Ramos (cell line): ENCODE results near the gene ST6GAL1.

Experiments used
- in situ Hi-C: fragments of 300-500 bp; cut with MboI; formaldehyde crosslinking; loops from one replicate; pipeline ENCODE4 v1.14.3; 2022; ENCODE audit warnings: low sequenced_read_pairs; ENCODE audit not compliant: unreplicated experiment

The ST6GAL1 gene

GRCh38 chr3:186990277-186990676, 60.0 kb downstream of the ST6GAL1 start:
- in situ Hi-C loops: loop anchor here (10.0 kb wide), 1 partner anchor 75 kb away; no protein-coding TSS in a partner anchor

GRCh38 chr3:186990878-186991308, 60.6 kb downstream of the ST6GAL1 start:
- in situ Hi-C loops: loop anchor here (10.0 kb wide), 1 partner anchor 74 kb away; no protein-coding TSS in a partner anchor

- in situ Hi-C loops: loop anchor here (10.0 kb wide), 1 partner anchor 73 kb away; no protein-coding TSS in a partner anchor
These were observed 61.1 kb downstream of the ST6GAL1 start for GRCh38 chr3:186991470-186991869.

GRCh38 chr3:186992096-186992495, 61.8 kb downstream of the ST6GAL1 start:
- in situ Hi-C loops: loop anchor here (10.0 kb wide), 1 partner anchor 73 kb away; no protein-coding TSS in a partner anchor

- in situ Hi-C loops: loop anchor here (10.0 kb wide), 1 partner anchor 72 kb away; no protein-coding TSS in a partner anchor
These were observed 63.0 kb downstream of the ST6GAL1 start for GRCh38 chr3:186993210-186993782.

GRCh38 chr3:186994000-186994955, 64.0 kb downstream of the ST6GAL1 start:
- in situ Hi-C loops: loop anchor here (10.0 kb wide), 1 partner anchor 71 kb away; no protein-coding TSS in a partner anchor

GRCh38 chr3:186996356-186996755, 66.0 kb downstream of the ST6GAL1 start:
- in situ Hi-C loops: loop anchor here (10.0 kb wide), 1 partner anchor 68 kb away; no protein-coding TSS in a partner anchor

GRCh38 chr3:186997061-186997460, 66.7 kb downstream of the ST6GAL1 start:
- in situ Hi-C loops: loop anchor here (10.0 kb wide), 1 partner anchor 68 kb away; no protein-coding TSS in a partner anchor

- in situ Hi-C loops: loop anchor here (10.0 kb wide), 1 partner anchor 67 kb away; no protein-coding TSS in a partner anchor
These were observed 67.2 kb downstream of the ST6GAL1 start for GRCh38 chr3:186997473-186997939.

GRCh38 chr3:186998937-186999368, 68.6 kb downstream of the ST6GAL1 start:
- in situ Hi-C loops: loop anchor here (10.0 kb wide), 1 partner anchor 66 kb away; no protein-coding TSS in a partner anchor

- in situ Hi-C loops: loop anchor here (25.0 kb wide), 1 partner anchor 962 kb away; no protein-coding TSS in a partner anchor
These were observed 70.4 kb downstream of the ST6GAL1 start for GRCh38 chr3:187000711-187001151.

GRCh38 chr3:187002915-187003314, 72.6 kb downstream of the ST6GAL1 start:
- in situ Hi-C loops: loop anchor here (25.0 kb wide), 1 partner anchor 959 kb away; no protein-coding TSS in a partner anchor

- in situ Hi-C loops: loop anchor here (25.0 kb wide), 1 partner anchor 956 kb away; no protein-coding TSS in a partner anchor
These were observed 75.6 kb downstream of the ST6GAL1 start for GRCh38 chr3:187005827-187006481.

- in situ Hi-C loops: loop anchor here (25.0 kb wide), 1 partner anchor 955 kb away; no protein-coding TSS in a partner anchor
These were observed 76.7 kb downstream of the ST6GAL1 start for GRCh38 chr3:187006864-187007630.

GRCh38 chr3:187010382-187010781, 80.1 kb downstream of the ST6GAL1 start:
- in situ Hi-C loops: loop anchor here (25.0 kb wide), 1 partner anchor 952 kb away; no protein-coding TSS in a partner anchor

- in situ Hi-C loops: loop anchor here (25.0 kb wide), 1 partner anchor 950 kb away; no protein-coding TSS in a partner anchor
These were observed 81.6 kb downstream of the ST6GAL1 start for GRCh38 chr3:187011915-187012314.

- in situ Hi-C loops: loop anchor here (25.0 kb wide), 1 partner anchor 950 kb away; no protein-coding TSS in a partner anchor
These were observed 82.3 kb downstream of the ST6GAL1 start for GRCh38 chr3:187012609-187013051.

GRCh38 chr3:187013159-187013716, 82.9 kb downstream of the ST6GAL1 start:
- in situ Hi-C loops: loop anchor here (25.0 kb wide), 1 partner anchor 949 kb away; no protein-coding TSS in a partner anchor
